Activated naive CD8-positive, alpha-beta T cell treated with anti-CD3 and anti-CD28 coated beads, Interleukin-2, amount 50 U/mL, for 24 hours (primary cell): ENCODE measurements around the gene FLRT1.

Experiments used
- ATAC-seq: fragments of 150-1000 bp; cut with Tn5 transposase; one replicate; pipeline ENCODE4 v1.10.0; 2021
- DNase-seq: peaks from one replicate; pipeline ENCODE4 v3.0.0; 2021
- H3K27ac Mint-ChIP-seq: one replicate; pipeline ENCODE4 v1.8.0; 2021; ENCODE audit warnings: mild to moderate bottlenecking, mixed read lengths
- H3K27me3 Mint-ChIP-seq: one replicate; pipeline ENCODE4 v1.8.0; 2021; ENCODE audit warnings: mixed read lengths
- H3K36me3 Mint-ChIP-seq: one replicate; pipeline ENCODE4 v1.8.0; 2021; ENCODE audit warnings: low read depth, mixed read lengths
- H3K4me1 Mint-ChIP-seq: one replicate; pipeline ENCODE4 v1.8.0; 2021; ENCODE audit warnings: mixed read lengths
- H3K4me3 Mint-ChIP-seq: one replicate; pipeline ENCODE4 v1.8.0; 2021; ENCODE audit warnings: mild to moderate bottlenecking, moderate library complexity, mixed read lengths
- H3K9me3 Mint-ChIP-seq: one replicate; pipeline ENCODE4 v1.8.0; 2021; ENCODE audit warnings: mixed read lengths

Gene FLRT1

GRCh38 chr11:64001484-64002420 is 34.0 kb upstream of the FLRT1 start:
- Mint-ChIP-seq H3K9me3 (no peaks in the 10 kb centered on the region), H3K4me3 (no peak overlapping the region), H3K36me3 (peaks cover 14% of the 10 kb centered on the region), H3K27me3 (peaks cover 17% of the 10 kb centered on the region), H3K4me1 (peaks cover 5% of the 10 kb centered on the region), H3K27ac (no peak overlapping the region)
- DNase-seq (no peak), ATAC-seq (no peak)

GRCh38 chr11:64003807-64004589 is 31.7 kb upstream of the FLRT1 start:
- peaks cover 36% of the 10 kb centered on the region for H3K27me3 Mint-ChIP-seq
- H3K36me3 Mint-ChIP-seq: no peaks in the 10 kb centered on the region
- H3K27ac Mint-ChIP-seq: no peak overlapping the region
- ATAC-seq: no peak
- no peak for DNase-seq
- H3K4me3 Mint-ChIP-seq: no peak overlapping the region
- H3K4me1 Mint-ChIP-seq: peaks cover 15% of the 10 kb centered on the region
- no peaks in the 10 kb centered on the region for H3K9me3 Mint-ChIP-seq

GRCh38 chr11:64004590-64004984 is 31.1 kb upstream of the FLRT1 start:
- Mint-ChIP-seq H3K4me3 (no peak overlapping the region), H3K36me3 (no peaks in the 10 kb centered on the region), H3K27me3 (peaks cover 38% of the 10 kb centered on the region), H3K27ac (no peak overlapping the region), H3K4me1 (peaks cover 15% of the 10 kb centered on the region), H3K9me3 (no peaks in the 10 kb centered on the region)
- ATAC-seq (no peak), DNase-seq (no peak)

- peaks cover 12% of the 10 kb centered on the region for H3K4me1 Mint-ChIP-seq
- H3K36me3 Mint-ChIP-seq: no peaks in the 10 kb centered on the region
- H3K27me3 Mint-ChIP-seq: peaks cover 38% of the 10 kb centered on the region
- no peak for DNase-seq
- H3K9me3 Mint-ChIP-seq: peaks cover 5% of the 10 kb centered on the region
- ATAC-seq: no peak
- no peak overlapping the region for H3K4me3 Mint-ChIP-seq
- no peak overlapping the region for H3K27ac Mint-ChIP-seq
Observed at GRCh38 chr11:64005691-64006090, 30.0 kb upstream of the FLRT1 start.

GRCh38 chr11:64006398-64006797 is 29.3 kb upstream of the FLRT1 start:
- Mint-ChIP-seq H3K27ac (no peak overlapping the region), H3K36me3 (no peaks in the 10 kb centered on the region), H3K27me3 (peaks cover 36% of the 10 kb centered on the region), H3K4me1 (peaks cover 10% of the 10 kb centered on the region), H3K9me3 (peaks cover 7% of the 10 kb centered on the region), H3K4me3 (no peak overlapping the region)
- ATAC-seq: no peak
- DNase-seq: no peak

- no peak for ATAC-seq
- no peak for DNase-seq
- Mint-ChIP-seq H3K27me3 (peaks cover 31% of the 10 kb centered on the region), H3K27ac (peak overlapping the region; percentile 9), H3K36me3 (no peaks in the 10 kb centered on the region), H3K9me3 (peaks cover 7% of the 10 kb centered on the region), H3K4me1 (peaks cover 10% of the 10 kb centered on the region), H3K4me3 (peak overlapping the region; percentile 19)
Observed at GRCh38 chr11:64007160-64007628, 28.5 kb upstream of the FLRT1 start.

- Mint-ChIP-seq H3K36me3 (no peaks in the 10 kb centered on the region), H3K4me1 (peaks cover 10% of the 10 kb centered on the region), H3K27ac (no peak overlapping the region), H3K27me3 (peaks cover 31% of the 10 kb centered on the region), H3K4me3 (peak overlapping the region; percentile 32), H3K9me3 (peaks cover 7% of the 10 kb centered on the region)
- ATAC-seq (peak; percentile 30), DNase-seq (peak; percentile 14)
Observed at GRCh38 chr11:64007629-64008282, 28.0 kb upstream of the FLRT1 start.

- Mint-ChIP-seq H3K4me1 (peaks cover 10% of the 10 kb centered on the region), H3K27me3 (peaks cover 31% of the 10 kb centered on the region), H3K27ac (no peak overlapping the region), H3K36me3 (no peaks in the 10 kb centered on the region), H3K9me3 (peaks cover 7% of the 10 kb centered on the region), H3K4me3 (no peak overlapping the region)
- DNase-seq (no peak), ATAC-seq (no peak)
Observed at GRCh38 chr11:64008283-64008913, 27.3 kb upstream of the FLRT1 start.

- no peaks in the 10 kb centered on the region for H3K36me3 Mint-ChIP-seq
- H3K27ac Mint-ChIP-seq: no peak overlapping the region
- peaks cover 10% of the 10 kb centered on the region for H3K4me1 Mint-ChIP-seq
- peaks cover 7% of the 10 kb centered on the region for H3K9me3 Mint-ChIP-seq
- H3K4me3 Mint-ChIP-seq: no peak overlapping the region
- peaks cover 31% of the 10 kb centered on the region for H3K27me3 Mint-ChIP-seq
- ATAC-seq: no peak
- DNase-seq: no peak
Observed at GRCh38 chr11:64008914-64009633, 26.7 kb upstream of the FLRT1 start.

- Mint-ChIP-seq H3K4me3 (no peak overlapping the region), H3K36me3 (no peaks in the 10 kb centered on the region), H3K27me3 (peaks cover 31% of the 10 kb centered on the region), H3K4me1 (peaks cover 10% of the 10 kb centered on the region), H3K9me3 (peaks cover 7% of the 10 kb centered on the region), H3K27ac (no peak overlapping the region)
- ATAC-seq (no peak), DNase-seq (no peak)
Observed at GRCh38 chr11:64009710-64010109, 26.0 kb upstream of the FLRT1 start.

- Mint-ChIP-seq H3K4me3 (no peak overlapping the region), H3K27ac (no peak overlapping the region), H3K36me3 (no peaks in the 10 kb centered on the region), H3K4me1 (peaks cover 10% of the 10 kb centered on the region), H3K27me3 (peaks cover 28% of the 10 kb centered on the region), H3K9me3 (peaks cover 7% of the 10 kb centered on the region)
- no peak for ATAC-seq
- DNase-seq: no peak
Observed at GRCh38 chr11:64010783-64011182, 24.9 kb upstream of the FLRT1 start.

GRCh38 chr11:64011371-64011770 is 24.4 kb upstream of the FLRT1 start:
- DNase-seq (no peak), ATAC-seq (no peak)
- Mint-ChIP-seq H3K4me1 (peaks cover 10% of the 10 kb centered on the region), H3K27ac (no peak overlapping the region), H3K27me3 (peaks cover 25% of the 10 kb centered on the region), H3K4me3 (no peak overlapping the region), H3K9me3 (peaks cover 7% of the 10 kb centered on the region), H3K36me3 (no peaks in the 10 kb centered on the region)

- Mint-ChIP-seq H3K9me3 (peaks cover 7% of the 10 kb centered on the region), H3K27ac (no peak overlapping the region), H3K4me3 (no peak overlapping the region), H3K36me3 (no peaks in the 10 kb centered on the region), H3K4me1 (no peaks in the 10 kb centered on the region), H3K27me3 (peaks cover 7% of the 10 kb centered on the region)
- ATAC-seq (no peak), DNase-seq (no peak)
Observed at GRCh38 chr11:64013141-64013896, 22.4 kb upstream of the FLRT1 start.
